A549 (cell line): ENCODE results near the gene URB2.

Source experiments
- CEBPB ChIP-seq, 2 experiments: fragments of >200 bp in 1 of 2; sonication (Bioruptor Twin) in 1 of 2; formaldehyde crosslinking in 1 of 2; IDR thresholded peaks; 2 replicates each; pipeline ENCODE4 v1.6.1; 2012 to 2016
- HDAC2 ChIP-seq: fragments of 200-600 bp; sonication (generic); IDR thresholded peaks from 2 replicates; pipeline ENCODE4 v1.6.1; 2016
- POLR2A ChIP-seq: IDR thresholded peaks from 2 replicates; pipeline ENCODE4 v1.6.1; 2012; ENCODE audit warnings: mild to moderate bottlenecking, low read length
- TF ChIP-seq, protein P1 (sequence below): fragments of >200 bp; sonication (Bioruptor Twin); formaldehyde crosslinking; IDR thresholded peaks from 3 replicates; pipeline ENCODE4 v1.5.1; 2016

DNA sequence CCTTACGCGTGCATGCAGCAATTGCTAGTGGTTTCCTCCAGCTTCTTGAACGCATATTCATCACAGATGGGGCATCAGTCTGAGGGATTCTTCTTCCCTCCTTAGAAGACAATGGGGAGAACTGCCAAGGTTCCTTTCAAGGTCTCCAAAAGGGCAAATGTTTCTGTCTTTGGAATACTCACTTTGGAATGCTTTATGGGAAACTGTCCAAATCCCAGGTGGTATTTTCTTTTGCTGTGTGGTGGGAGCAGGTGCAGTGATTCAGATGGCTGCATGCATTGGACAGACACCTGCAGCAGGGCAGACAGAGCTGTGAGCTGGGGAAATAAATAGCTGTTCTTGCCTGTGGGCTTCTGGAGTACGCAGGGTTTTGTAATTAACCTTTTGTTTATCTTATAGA is 40.5 kb downstream of the URB2 start:
- TF ChIP-seq HDAC2 (no peak), CEBPB (IDR thresholded peaks at IDR 0.05) (no peak), POLR2A (no peak)
- TF ChIP-seq, protein P1, sequence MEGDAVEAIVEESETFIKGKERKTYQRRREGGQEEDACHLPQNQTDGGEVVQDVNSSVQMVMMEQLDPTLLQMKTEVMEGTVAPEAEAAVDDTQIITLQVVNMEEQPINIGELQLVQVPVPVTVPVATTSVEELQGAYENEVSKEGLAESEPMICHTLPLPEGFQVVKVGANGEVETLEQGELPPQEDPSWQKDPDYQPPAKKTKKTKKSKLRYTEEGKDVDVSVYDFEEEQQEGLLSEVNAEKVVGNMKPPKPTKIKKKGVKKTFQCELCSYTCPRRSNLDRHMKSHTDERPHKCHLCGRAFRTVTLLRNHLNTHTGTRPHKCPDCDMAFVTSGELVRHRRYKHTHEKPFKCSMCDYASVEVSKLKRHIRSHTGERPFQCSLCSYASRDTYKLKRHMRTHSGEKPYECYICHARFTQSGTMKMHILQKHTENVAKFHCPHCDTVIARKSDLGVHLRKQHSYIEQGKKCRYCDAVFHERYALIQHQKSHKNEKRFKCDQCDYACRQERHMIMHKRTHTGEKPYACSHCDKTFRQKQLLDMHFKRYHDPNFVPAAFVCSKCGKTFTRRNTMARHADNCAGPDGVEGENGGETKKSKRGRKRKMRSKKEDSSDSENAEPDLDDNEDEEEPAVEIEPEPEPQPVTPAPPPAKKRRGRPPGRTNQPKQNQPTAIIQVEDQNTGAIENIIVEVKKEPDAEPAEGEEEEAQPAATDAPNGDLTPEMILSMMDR: no peak
